ENCODE results near the gene MAGEA2.
"Not testable (repeated sequence)": the region's sequence is repeated elsewhere in the genome, so short reads cannot be mapped to it uniquely, and the experiment has no call there.

GRCh38 chrX:152700390-152700789, 53.3 kb downstream of the MAGEA2 start:
- not testable (repeated sequence) for TF ChIP-seq CTCF (IDR thresholded peaks at IDR 0.05; ENCODE audit: low read depth, low read length, poor library complexity, severe bottlenecking); EZH2phosphoT487 (IDR thresholded peaks at IDR 0.05; ENCODE audit: borderline replicate concordance, low read length)
